ENCODE data around the gene RAX.

Gene RAX

DNA sequence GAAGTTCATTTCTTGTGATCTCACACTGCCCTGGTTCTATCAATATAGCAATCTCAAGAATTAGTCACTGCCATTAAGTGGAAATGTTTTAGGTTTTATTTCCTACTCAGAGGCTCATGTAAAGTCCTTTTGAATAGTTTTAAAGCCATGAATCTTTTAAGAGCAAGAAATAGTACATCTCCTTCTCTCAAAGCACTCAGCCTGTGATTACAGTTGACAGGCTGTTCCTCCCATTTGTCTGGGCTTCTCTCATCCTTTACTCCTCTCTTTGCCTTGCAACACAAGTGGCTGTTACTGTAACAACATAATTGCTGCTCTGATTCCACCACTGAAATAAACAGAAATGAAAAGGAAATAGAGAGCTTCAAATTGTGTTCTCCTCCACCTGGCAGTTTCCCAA is 34.9 kb downstream of the RAX start:
- H3K4me3 ChIP-seq (ENCODE audit: low read depth, low read length), result no peak overlapping the region
- no peak for DNase-seq (ENCODE audit: low read depth)
- TF ChIP-seq, protein P1, sequence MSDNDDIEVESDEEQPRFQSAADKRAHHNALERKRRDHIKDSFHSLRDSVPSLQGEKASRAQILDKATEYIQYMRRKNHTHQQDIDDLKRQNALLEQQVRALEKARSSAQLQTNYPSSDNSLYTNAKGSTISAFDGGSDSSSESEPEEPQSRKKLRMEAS (IDR thresholded peaks at IDR 0.05; ENCODE audit: low read depth, low read length), result no peak
- TF ChIP-seq POLR2A (IDR thresholded peaks at IDR 0.05; ENCODE audit: extremely low read depth, insufficient read length), result no peak
- TF ChIP-seq, protein P2, sequence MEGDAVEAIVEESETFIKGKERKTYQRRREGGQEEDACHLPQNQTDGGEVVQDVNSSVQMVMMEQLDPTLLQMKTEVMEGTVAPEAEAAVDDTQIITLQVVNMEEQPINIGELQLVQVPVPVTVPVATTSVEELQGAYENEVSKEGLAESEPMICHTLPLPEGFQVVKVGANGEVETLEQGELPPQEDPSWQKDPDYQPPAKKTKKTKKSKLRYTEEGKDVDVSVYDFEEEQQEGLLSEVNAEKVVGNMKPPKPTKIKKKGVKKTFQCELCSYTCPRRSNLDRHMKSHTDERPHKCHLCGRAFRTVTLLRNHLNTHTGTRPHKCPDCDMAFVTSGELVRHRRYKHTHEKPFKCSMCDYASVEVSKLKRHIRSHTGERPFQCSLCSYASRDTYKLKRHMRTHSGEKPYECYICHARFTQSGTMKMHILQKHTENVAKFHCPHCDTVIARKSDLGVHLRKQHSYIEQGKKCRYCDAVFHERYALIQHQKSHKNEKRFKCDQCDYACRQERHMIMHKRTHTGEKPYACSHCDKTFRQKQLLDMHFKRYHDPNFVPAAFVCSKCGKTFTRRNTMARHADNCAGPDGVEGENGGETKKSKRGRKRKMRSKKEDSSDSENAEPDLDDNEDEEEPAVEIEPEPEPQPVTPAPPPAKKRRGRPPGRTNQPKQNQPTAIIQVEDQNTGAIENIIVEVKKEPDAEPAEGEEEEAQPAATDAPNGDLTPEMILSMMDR (IDR thresholded peaks at IDR 0.05; ENCODE audit: low read depth, low read length), result no peak
- no peak for TF ChIP-seq MYC (IDR thresholded peaks at IDR 0.05; ENCODE audit: low read depth, low read length)

DNA sequence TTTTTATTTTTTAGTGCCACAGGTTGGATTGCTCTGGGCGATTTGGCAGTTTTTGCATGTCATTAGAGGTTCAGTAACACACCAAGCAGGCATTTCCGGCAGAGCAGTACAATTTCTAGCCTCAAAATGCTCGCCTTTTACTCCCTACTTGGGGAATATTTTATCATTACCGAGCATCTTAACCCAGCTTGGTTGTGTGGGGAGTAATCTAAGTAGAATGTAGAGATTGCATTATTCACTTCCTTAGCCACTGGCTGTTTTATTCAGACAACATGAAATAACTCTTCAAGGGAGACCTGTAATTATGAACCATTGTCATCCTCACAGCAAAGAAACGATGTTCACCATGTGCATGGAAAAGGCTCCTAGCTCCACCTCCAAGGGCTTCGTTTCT is 40.2 kb downstream of the RAX start:
- no peak for DNase-seq (ENCODE audit: low read depth)
- H3K4me3 ChIP-seq (ENCODE audit: low read depth, low read length), result no peak overlapping the region
- TF ChIP-seq, protein P1 (IDR thresholded peaks at IDR 0.05; ENCODE audit: low read depth, low read length), result no peak
- TF ChIP-seq MYC (IDR thresholded peaks at IDR 0.05; ENCODE audit: low read depth, low read length) (no peak), POLR2A (IDR thresholded peaks at IDR 0.05; ENCODE audit: extremely low read depth, insufficient read length) (no peak)
- TF ChIP-seq, protein P2 (IDR thresholded peaks at IDR 0.05; ENCODE audit: low read depth, low read length), result no peak

DNA sequence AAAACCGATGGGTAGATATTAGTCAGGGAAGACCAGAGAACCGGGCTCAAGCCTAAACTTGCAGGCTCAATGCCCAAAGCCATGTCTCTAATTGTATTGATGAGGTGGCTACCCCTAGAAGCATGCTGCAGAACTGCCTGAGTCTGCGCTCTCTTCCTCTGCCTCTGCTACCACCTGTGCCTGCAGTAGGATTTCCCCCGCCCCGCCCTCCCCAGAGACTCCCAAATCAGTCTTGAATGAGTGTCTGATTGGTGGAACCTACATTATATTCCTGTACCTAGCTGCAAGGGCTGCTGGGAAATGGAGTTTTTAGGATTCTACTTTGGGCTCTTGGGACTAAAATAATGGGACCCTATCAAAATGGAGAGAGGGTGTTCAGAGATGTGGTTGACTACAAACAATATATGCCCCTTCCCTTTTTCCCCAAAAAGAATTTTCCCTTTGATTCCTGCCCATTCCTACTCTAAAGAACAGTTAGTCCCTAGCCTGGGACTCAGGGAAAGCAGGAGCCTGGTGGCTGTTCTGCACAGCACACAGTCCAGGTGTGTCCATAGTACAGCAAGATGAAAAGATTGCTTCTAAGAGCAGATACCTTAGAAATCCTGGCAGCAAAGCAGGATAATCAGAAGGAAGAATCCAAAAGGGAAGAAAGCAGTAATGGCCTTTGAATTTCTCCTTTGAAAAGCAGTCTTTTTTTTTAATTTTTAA is 40.8 kb downstream of the RAX start:
- TF ChIP-seq, protein P2 (IDR thresholded peaks at IDR 0.05; ENCODE audit: low read depth, low read length), result no peak
- TF ChIP-seq, protein P1 (IDR thresholded peaks at IDR 0.05; ENCODE audit: low read depth, low read length), result no peak
- no peak for TF ChIP-seq MYC (IDR thresholded peaks at IDR 0.05; ENCODE audit: low read depth, low read length)
- no peak for TF ChIP-seq POLR2A (IDR thresholded peaks at IDR 0.05; ENCODE audit: extremely low read depth, insufficient read length)
- no peak for DNase-seq (ENCODE audit: low read depth)
- no peak overlapping the region for H3K4me3 ChIP-seq (ENCODE audit: low read depth, low read length)

DNA sequence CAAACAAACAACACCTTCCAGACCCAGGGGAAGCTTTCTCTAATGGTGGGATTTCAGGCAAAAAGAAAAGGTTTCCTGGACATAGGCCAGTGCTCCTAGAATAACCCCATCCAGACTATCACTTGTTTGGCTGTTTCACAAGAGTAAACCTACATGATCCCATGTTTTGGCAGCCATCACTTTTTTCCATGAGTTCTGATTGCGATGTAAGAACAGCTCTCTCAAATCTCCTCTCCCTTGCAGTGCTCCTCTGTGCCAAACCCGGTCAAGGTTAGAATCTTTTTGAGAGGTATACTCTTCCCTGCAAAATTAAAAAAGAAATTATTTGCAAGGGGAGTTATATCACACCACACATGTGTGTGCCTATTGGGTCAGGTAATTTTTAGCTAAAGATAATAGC is 41.4 kb downstream of the RAX start:
- no peak for DNase-seq (ENCODE audit: low read depth)
- H3K4me3 ChIP-seq (ENCODE audit: low read depth, low read length), result no peak overlapping the region
- TF ChIP-seq, protein P2 (IDR thresholded peaks at IDR 0.05; ENCODE audit: low read depth, low read length), result no peak
- TF ChIP-seq, protein P1 (IDR thresholded peaks at IDR 0.05; ENCODE audit: low read depth, low read length), result no peak
- TF ChIP-seq POLR2A (IDR thresholded peaks at IDR 0.05; ENCODE audit: extremely low read depth, insufficient read length), result no peak
- TF ChIP-seq MYC (IDR thresholded peaks at IDR 0.05; ENCODE audit: low read depth, low read length), result no peak

DNA sequence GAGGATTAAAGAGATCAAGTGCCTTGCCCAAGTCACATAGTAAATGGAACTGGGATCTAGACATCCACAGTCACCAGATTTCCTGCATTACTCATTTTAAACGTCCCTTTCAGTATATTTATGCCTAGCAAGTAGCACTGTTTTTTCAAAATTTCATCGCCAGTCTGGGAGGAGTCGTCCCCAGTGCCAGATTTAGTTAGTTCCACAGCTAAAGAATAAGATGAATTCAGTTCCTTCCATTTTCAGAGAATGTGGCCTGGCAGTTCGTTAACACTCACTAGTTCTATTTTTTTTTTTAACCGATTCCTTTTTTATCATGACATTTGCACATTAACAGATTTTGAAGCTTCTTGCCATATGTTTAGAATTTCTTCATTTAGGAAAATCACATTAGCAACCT is 42.1 kb downstream of the RAX start:
- TF ChIP-seq POLR2A (IDR thresholded peaks at IDR 0.05; ENCODE audit: extremely low read depth, insufficient read length), result no peak
- TF ChIP-seq, protein P2 (IDR thresholded peaks at IDR 0.05; ENCODE audit: low read depth, low read length), result no peak
- no peak for TF ChIP-seq MYC (IDR thresholded peaks at IDR 0.05; ENCODE audit: low read depth, low read length)
- TF ChIP-seq, protein P1 (IDR thresholded peaks at IDR 0.05; ENCODE audit: low read depth, low read length), result no peak
- H3K4me3 ChIP-seq (ENCODE audit: low read depth, low read length), result no peak overlapping the region

More for the DNA sequence above, 42.1 kb downstream of the RAX start:
- DNase-seq (ENCODE audit: low read depth), result no peak

All from NB4 (cell line).